ENCODE data around the gene GPHN.

GPHN gene

DNA sequence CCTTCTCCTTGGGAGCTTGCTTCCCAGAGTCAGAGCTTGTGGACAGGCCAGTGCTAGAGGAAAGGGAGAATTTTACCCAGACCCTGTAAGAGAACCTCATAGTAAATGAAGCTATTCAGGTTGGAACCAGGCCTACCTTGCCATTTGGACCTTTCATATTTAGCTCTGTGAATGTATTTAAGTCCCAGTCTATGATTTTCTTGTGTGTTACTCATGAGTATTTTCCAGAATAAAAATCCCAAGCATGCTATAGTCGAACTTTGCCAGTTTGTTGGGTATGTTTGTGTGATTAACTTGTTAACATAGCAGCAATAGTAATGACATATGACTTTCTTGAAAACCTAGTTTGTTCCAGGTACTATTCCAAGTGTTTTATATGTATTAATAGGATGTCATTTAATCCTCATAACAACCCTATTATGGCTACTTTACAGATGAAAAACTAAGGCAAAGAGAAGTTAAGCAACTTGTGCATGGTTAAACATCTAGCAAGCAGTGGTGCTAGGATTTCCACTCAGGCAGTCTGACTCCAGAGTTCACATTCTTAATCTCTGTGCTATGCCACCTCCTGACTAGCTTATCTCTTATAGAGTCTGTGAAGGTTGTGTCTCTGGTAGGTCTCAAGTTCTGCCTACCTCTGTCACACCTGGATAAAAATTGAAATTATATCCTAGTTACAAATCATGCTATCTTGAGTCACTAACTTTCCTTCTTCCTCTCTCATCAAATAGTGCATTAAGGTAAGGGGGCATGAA is 633.4 kb downstream of the GPHN start:
- no peaks in the 10 kb centered on the region for H3K4me1 ChIP-seq (ENCODE audit: control insufficient read depth, insufficient read depth, low read length)
- no peak overlapping the region for H3K4me3 ChIP-seq (ENCODE audit: low read length in 2 of 2)
- H3K9ac ChIP-seq (ENCODE audit: low read length in 2 of 2): no peak overlapping the region
- H3K36me3 ChIP-seq (ENCODE audit: control insufficient read depth in 2 of 2, insufficient read depth in 2 of 2, low read length in 2 of 2): no peaks in the 10 kb centered on the region
- no peaks in the 10 kb centered on the region for H3K27me3 ChIP-seq (ENCODE audit: control insufficient read depth in 1 of 2, insufficient read depth in 2 of 2, low read length in 2 of 2)
- no peaks in the 10 kb centered on the region for H3K9me3 ChIP-seq (ENCODE audit: control insufficient read depth in 2 of 2, low read length in 2 of 2)
- no peak overlapping the region for H3K27ac ChIP-seq (ENCODE audit: low read length)

DNA sequence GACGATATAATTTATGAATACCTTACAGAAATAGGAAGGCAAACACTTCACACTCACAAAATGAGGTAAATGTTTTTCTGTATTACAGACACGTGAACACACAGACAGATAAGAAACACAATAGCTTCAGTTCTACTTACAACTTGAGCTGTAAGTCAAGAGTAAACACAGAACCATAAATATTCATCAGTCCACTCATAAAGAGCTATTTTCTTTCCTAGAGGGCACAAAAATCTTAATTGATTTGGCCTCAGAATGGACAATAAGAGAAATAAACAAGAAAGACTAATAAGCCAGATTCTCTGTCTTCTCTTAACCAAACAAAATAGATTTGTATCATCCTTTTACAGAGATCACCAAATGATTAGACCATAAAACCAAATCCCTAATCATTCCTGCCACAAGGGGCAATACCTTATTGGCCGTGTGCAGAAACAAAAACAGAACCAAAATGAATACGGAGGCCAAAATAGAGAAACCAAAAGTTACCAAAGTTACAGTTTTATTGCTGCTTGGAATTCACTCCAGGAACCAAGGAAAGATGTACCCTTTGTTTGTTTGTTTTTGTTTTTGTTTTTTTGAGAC is 643.2 kb downstream of the GPHN start:
- Histone ChIP-seq H3K9me3 (ENCODE audit: control insufficient read depth in 2 of 2, low read length in 2 of 2) (no peaks in the 10 kb centered on the region), H3K27me3 (ENCODE audit: control insufficient read depth in 1 of 2, insufficient read depth in 2 of 2, low read length in 2 of 2) (no peaks in the 10 kb centered on the region), H3K27ac (ENCODE audit: low read length) (no peak overlapping the region), H3K4me3 (ENCODE audit: low read length in 2 of 2) (no peak overlapping the region), H3K9ac (ENCODE audit: low read length in 2 of 2) (no peak overlapping the region), H3K4me1 (ENCODE audit: control insufficient read depth, insufficient read depth, low read length) (no peaks in the 10 kb centered on the region), H3K36me3 (ENCODE audit: control insufficient read depth in 2 of 2, insufficient read depth in 2 of 2, low read length in 2 of 2) (no peaks in the 10 kb centered on the region)

DNA sequence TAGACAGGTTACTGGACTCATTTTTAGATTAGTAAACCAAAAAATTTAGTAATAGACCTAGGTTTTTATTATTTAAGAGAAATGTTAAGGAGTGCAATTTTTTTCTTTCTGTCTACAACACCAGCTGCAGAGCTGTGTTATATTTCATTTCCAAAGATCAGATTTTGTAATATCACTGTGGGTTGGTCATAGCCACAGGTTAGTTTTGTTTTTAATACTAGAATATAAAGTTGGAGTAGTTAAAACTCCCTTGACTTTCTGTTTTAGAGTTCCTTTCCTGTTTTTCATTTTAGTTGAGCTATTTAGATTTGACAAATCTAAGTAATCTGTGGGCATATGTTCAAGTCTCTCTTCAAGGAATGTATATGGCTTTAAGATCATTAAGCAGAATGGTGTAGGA is 650.6 kb downstream of the GPHN start:
- Histone ChIP-seq H3K27ac (ENCODE audit: low read length) (no peak overlapping the region), H3K27me3 (ENCODE audit: control insufficient read depth in 1 of 2, insufficient read depth in 2 of 2, low read length in 2 of 2) (no peaks in the 10 kb centered on the region), H3K4me3 (ENCODE audit: low read length in 2 of 2) (no peak overlapping the region), H3K9ac (ENCODE audit: low read length in 2 of 2) (no peak overlapping the region), H3K36me3 (ENCODE audit: control insufficient read depth in 2 of 2, insufficient read depth in 2 of 2, low read length in 2 of 2) (no peaks in the 10 kb centered on the region), H3K4me1 (ENCODE audit: control insufficient read depth, insufficient read depth, low read length) (no peaks in the 10 kb centered on the region), H3K9me3 (ENCODE audit: control insufficient read depth in 2 of 2, low read length in 2 of 2) (no peaks in the 10 kb centered on the region)

DNA sequence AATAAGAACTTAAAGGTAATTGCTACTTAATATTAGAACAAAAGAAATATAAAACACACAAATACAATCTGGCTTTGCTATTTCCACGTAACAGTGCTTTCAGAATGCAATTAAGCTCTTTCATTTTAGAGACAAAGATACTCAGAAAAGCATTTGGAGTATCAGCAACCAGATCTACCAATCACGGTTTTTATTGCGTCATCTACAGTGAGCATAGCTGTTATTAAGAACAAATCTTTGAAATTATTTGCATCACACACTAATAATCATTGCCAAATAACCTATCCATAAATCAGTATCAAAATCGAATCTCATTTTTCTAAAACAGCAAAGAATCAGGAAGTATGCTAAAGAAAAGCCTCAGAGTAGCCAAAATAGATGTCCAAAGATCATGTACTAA is 654.4 kb downstream of the GPHN start:
- H3K4me1 ChIP-seq (ENCODE audit: control insufficient read depth, insufficient read depth, low read length): no peaks in the 10 kb centered on the region
- H3K36me3 ChIP-seq (ENCODE audit: control insufficient read depth in 2 of 2, insufficient read depth in 2 of 2, low read length in 2 of 2): no peaks in the 10 kb centered on the region
- H3K27ac ChIP-seq (ENCODE audit: low read length): no peak overlapping the region
- no peak overlapping the region for H3K4me3 ChIP-seq (ENCODE audit: low read length in 2 of 2)
- H3K27me3 ChIP-seq (ENCODE audit: control insufficient read depth in 1 of 2, insufficient read depth in 2 of 2, low read length in 2 of 2): no peaks in the 10 kb centered on the region
- H3K9ac ChIP-seq (ENCODE audit: low read length in 2 of 2): no peak overlapping the region
- no peaks in the 10 kb centered on the region for H3K9me3 ChIP-seq (ENCODE audit: control insufficient read depth in 2 of 2, low read length in 2 of 2)

DNA sequence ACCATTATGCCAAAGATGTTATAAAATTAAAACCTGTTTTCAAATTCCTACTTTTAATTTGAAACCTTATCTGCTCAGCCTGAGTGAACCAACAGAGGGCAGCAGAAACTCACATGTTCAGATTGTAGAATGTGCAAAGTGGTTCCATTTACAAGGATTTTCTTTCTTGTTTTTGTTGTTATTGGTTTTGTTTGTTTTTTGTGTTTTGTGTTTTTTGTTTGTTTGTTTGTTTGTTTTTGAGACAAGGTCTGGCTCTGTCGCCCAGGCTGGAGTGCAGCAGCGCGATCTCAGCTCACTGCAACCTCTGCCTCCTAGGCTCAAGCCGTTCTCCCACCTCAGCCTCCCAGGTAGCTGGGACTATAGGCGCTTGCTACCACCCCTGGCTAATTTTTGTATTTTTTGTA is 658.5 kb downstream of the GPHN start:
- H3K27ac ChIP-seq (ENCODE audit: low read length): no peak overlapping the region
- H3K4me1 ChIP-seq (ENCODE audit: control insufficient read depth, insufficient read depth, low read length): no peaks in the 10 kb centered on the region
- no peak overlapping the region for H3K4me3 ChIP-seq (ENCODE audit: low read length in 2 of 2)
- peaks cover 0 to 2% of the 10 kb centered on the region in 2 donors for H3K36me3 ChIP-seq (ENCODE audit: control insufficient read depth in 2 of 2, insufficient read depth in 2 of 2, low read length in 2 of 2)
- no peaks in the 10 kb centered on the region for H3K27me3 ChIP-seq (ENCODE audit: control insufficient read depth in 1 of 2, insufficient read depth in 2 of 2, low read length in 2 of 2)
- H3K9ac ChIP-seq (ENCODE audit: low read length in 2 of 2): no peak overlapping the region
- no peaks in the 10 kb centered on the region for H3K9me3 ChIP-seq (ENCODE audit: control insufficient read depth in 2 of 2, low read length in 2 of 2)

- Histone ChIP-seq H3K27ac (ENCODE audit: low read length) (no peak overlapping the region), H3K36me3 (ENCODE audit: control insufficient read depth in 2 of 2, insufficient read depth in 2 of 2, low read length in 2 of 2) (peaks cover 4 to 6% of the 10 kb centered on the region in 2 donors), H3K9me3 (ENCODE audit: control insufficient read depth in 2 of 2, low read length in 2 of 2) (no peaks in the 10 kb centered on the region), H3K27me3 (ENCODE audit: control insufficient read depth in 1 of 2, insufficient read depth in 2 of 2, low read length in 2 of 2) (no peaks in the 10 kb centered on the region), H3K9ac (ENCODE audit: low read length in 2 of 2) (no peak overlapping the region), H3K4me3 (ENCODE audit: low read length in 2 of 2) (no peak overlapping the region), H3K4me1 (ENCODE audit: control insufficient read depth, insufficient read depth, low read length) (no peaks in the 10 kb centered on the region)
These were observed 659.6 kb downstream of the GPHN start for GRCh38 chr14:67167420-67168109.

- H3K9ac ChIP-seq (ENCODE audit: low read length in 2 of 2): no peak overlapping the region
- no peaks in the 10 kb centered on the region for H3K4me1 ChIP-seq (ENCODE audit: control insufficient read depth, insufficient read depth, low read length)
- H3K9me3 ChIP-seq (ENCODE audit: control insufficient read depth in 2 of 2, low read length in 2 of 2): peaks cover 0 to 2% of the 10 kb centered on the region in 2 donors
- no peak overlapping the region for H3K27ac ChIP-seq (ENCODE audit: low read length)
- H3K4me3 ChIP-seq (ENCODE audit: low read length in 2 of 2): no peak overlapping the region
- H3K27me3 ChIP-seq (ENCODE audit: control insufficient read depth in 1 of 2, insufficient read depth in 2 of 2, low read length in 2 of 2): no peaks in the 10 kb centered on the region
- H3K36me3 ChIP-seq (ENCODE audit: control insufficient read depth in 2 of 2, insufficient read depth in 2 of 2, low read length in 2 of 2): peaks cover 4 to 6% of the 10 kb centered on the region in 2 donors
These were observed 660.1 kb downstream of the GPHN start for GRCh38 chr14:67168110-67168441.

GRCh38 chr14:67170660-67171059 is 662.7 kb downstream of the GPHN start:
- peaks cover 4 to 6% of the 10 kb centered on the region in 2 donors for H3K36me3 ChIP-seq (ENCODE audit: control insufficient read depth in 2 of 2, insufficient read depth in 2 of 2, low read length in 2 of 2)
- peaks cover 0 to 5% of the 10 kb centered on the region in 2 donors for H3K9me3 ChIP-seq (ENCODE audit: control insufficient read depth in 2 of 2, low read length in 2 of 2)
- no peak overlapping the region for H3K4me3 ChIP-seq (ENCODE audit: low read length in 2 of 2)
- H3K4me1 ChIP-seq (ENCODE audit: control insufficient read depth, insufficient read depth, low read length): no peaks in the 10 kb centered on the region
- H3K9ac ChIP-seq (ENCODE audit: low read length in 2 of 2): no peak overlapping the region
- no peaks in the 10 kb centered on the region for H3K27me3 ChIP-seq (ENCODE audit: control insufficient read depth in 1 of 2, insufficient read depth in 2 of 2, low read length in 2 of 2)
- no peak overlapping the region for H3K27ac ChIP-seq (ENCODE audit: low read length)

GRCh38 chr14:67172056-67172455 is 664.1 kb downstream of the GPHN start:
- peaks cover 0 to 5% of the 10 kb centered on the region in 2 donors for H3K9me3 ChIP-seq (ENCODE audit: control insufficient read depth in 2 of 2, low read length in 2 of 2)

GRCh38 chr14:67172520-67172919 is 664.6 kb downstream of the GPHN start:
- Histone ChIP-seq H3K4me1 (ENCODE audit: control insufficient read depth, insufficient read depth, low read length) (no peaks in the 10 kb centered on the region), H3K9ac (ENCODE audit: low read length in 2 of 2) (no peak overlapping the region), H3K9me3 (ENCODE audit: control insufficient read depth in 2 of 2, low read length in 2 of 2) (peaks cover 0 to 5% of the 10 kb centered on the region in 2 donors), H3K27ac (ENCODE audit: low read length) (no peak overlapping the region), H3K4me3 (ENCODE audit: low read length in 2 of 2) (no peak overlapping the region), H3K36me3 (ENCODE audit: control insufficient read depth in 2 of 2, insufficient read depth in 2 of 2, low read length in 2 of 2) (peaks cover 4 to 6% of the 10 kb centered on the region in 2 donors), H3K27me3 (ENCODE audit: control insufficient read depth in 1 of 2, insufficient read depth in 2 of 2, low read length in 2 of 2) (no peaks in the 10 kb centered on the region)

More at GRCh38 chr14:67172056-67172455, 664.1 kb downstream of the GPHN start:
- H3K27ac ChIP-seq (ENCODE audit: low read length): no peak overlapping the region
- H3K9ac ChIP-seq (ENCODE audit: low read length in 2 of 2): no peak overlapping the region
- peaks cover 4 to 6% of the 10 kb centered on the region in 2 donors for H3K36me3 ChIP-seq (ENCODE audit: control insufficient read depth in 2 of 2, insufficient read depth in 2 of 2, low read length in 2 of 2)
- H3K4me1 ChIP-seq (ENCODE audit: control insufficient read depth, insufficient read depth, low read length): no peaks in the 10 kb centered on the region
- H3K4me3 ChIP-seq (ENCODE audit: low read length in 2 of 2): no peak overlapping the region
- no peaks in the 10 kb centered on the region for H3K27me3 ChIP-seq (ENCODE audit: control insufficient read depth in 1 of 2, insufficient read depth in 2 of 2, low read length in 2 of 2)

DNA sequence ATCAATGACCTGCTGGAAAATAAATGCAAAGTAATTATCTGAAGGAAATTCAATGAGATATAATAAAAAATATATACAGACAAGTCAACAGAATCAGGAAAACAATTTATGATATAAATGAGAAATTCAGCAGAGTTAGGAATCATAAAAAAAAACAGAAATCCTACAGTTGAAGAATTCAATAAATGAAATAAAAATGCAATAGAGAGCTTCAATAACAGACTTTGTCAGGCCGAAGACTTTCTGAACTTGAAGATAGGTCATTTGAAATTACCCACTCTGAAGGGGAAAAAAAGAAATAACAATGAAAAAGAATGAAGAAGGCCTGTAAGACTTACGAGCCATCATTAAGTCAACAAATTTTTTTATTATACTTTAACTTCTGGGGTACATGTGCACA is 665.8 kb downstream of the GPHN start:
- Histone ChIP-seq H3K4me1 (ENCODE audit: control insufficient read depth, insufficient read depth, low read length) (no peaks in the 10 kb centered on the region), H3K27me3 (ENCODE audit: control insufficient read depth in 1 of 2, insufficient read depth in 2 of 2, low read length in 2 of 2) (no peaks in the 10 kb centered on the region), H3K4me3 (ENCODE audit: low read length in 2 of 2) (no peak overlapping the region), H3K9me3 (ENCODE audit: control insufficient read depth in 2 of 2, low read length in 2 of 2) (peaks cover 0 to 9% of the 10 kb centered on the region in 2 donors), H3K27ac (ENCODE audit: low read length) (no peak overlapping the region), H3K36me3 (ENCODE audit: control insufficient read depth in 2 of 2, insufficient read depth in 2 of 2, low read length in 2 of 2) (peaks cover 4 to 6% of the 10 kb centered on the region in 2 donors), H3K9ac (ENCODE audit: low read length in 2 of 2) (no peak overlapping the region)

Data from stomach smooth muscle (tissue), 2 donors.